Mammary epithelial cell (primary cell): ENCODE measurements around the gene ZMYM3.

Experiments used
- EZH2 ChIP-seq: IDR thresholded peaks from 2 replicates; pipeline ENCODE4 v1.6.1; 2012; ENCODE audit warnings: low read length, inconsistent platforms, borderline replicate concordance
- TF ChIP-seq, protein P1 (sequence below), 2 donors: IDR thresholded peaks in 1 of 2; conservative IDR thresholded peaks in 1 of 2; 2 replicates each; pipeline ENCODE4 v1.5.1; 2011 to 2012; ENCODE audit warnings: inconsistent platforms in 2 of 2, low read length in 2 of 2, mild to moderate bottlenecking in 2 of 2, control low read depth in 1 of 2, low read depth in 1 of 2; ENCODE audit not compliant: insufficient read depth in 1 of 2; ENCODE audit errors: extremely low read depth in 1 of 2

DNA sequence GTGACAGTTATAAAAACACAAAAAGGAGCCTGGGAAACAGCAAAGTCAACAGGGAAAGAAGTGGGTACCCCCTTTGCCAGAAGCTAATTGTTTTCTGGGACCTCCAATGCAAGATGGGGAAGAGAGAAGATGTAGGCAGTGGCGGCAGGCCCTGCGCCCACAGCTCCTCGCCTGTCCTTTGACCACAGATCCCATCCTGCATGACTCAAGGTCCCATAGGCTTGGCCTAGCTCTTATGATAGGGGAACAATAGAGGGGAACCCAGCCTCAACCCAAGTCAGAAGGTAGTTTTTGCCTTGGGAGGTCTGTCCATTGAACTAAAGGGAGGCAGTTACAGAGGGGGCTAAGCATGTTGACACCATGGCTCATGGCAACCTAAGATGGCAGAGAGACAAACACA, 14.2 kb downstream of the ZMYM3 start:
- TF ChIP-seq, protein P1, sequence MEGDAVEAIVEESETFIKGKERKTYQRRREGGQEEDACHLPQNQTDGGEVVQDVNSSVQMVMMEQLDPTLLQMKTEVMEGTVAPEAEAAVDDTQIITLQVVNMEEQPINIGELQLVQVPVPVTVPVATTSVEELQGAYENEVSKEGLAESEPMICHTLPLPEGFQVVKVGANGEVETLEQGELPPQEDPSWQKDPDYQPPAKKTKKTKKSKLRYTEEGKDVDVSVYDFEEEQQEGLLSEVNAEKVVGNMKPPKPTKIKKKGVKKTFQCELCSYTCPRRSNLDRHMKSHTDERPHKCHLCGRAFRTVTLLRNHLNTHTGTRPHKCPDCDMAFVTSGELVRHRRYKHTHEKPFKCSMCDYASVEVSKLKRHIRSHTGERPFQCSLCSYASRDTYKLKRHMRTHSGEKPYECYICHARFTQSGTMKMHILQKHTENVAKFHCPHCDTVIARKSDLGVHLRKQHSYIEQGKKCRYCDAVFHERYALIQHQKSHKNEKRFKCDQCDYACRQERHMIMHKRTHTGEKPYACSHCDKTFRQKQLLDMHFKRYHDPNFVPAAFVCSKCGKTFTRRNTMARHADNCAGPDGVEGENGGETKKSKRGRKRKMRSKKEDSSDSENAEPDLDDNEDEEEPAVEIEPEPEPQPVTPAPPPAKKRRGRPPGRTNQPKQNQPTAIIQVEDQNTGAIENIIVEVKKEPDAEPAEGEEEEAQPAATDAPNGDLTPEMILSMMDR (conservative IDR thresholded peaks at IDR 0.05 in 1 of 2, IDR thresholded peaks at IDR 0.05 in 1 of 2; ENCODE audit: extremely low read depth in 1 of 2, insufficient read depth in 1 of 2, low read depth in 1 of 2, low read length in 2 of 2) = no peak
- TF ChIP-seq EZH2 = no peak
